Stimulated activated CD8-positive, alpha-beta memory T cell treated with anti-CD3 and anti-CD28 coated beads, Interleukin-7, amount 100 ng/mL, for 48 hours (primary cell): Measurements from ENCODE around the gene MFN1.

ENCODE experiments used
- DNase-seq, 2 donors: peaks; one replicate each; pipeline ENCODE4 v3.0.0-alpha.2; 2020; ENCODE audit warnings: low read depth in 1 of 2; ENCODE audit errors: extremely low read depth in 1 of 2

MFN1 gene

DNA sequence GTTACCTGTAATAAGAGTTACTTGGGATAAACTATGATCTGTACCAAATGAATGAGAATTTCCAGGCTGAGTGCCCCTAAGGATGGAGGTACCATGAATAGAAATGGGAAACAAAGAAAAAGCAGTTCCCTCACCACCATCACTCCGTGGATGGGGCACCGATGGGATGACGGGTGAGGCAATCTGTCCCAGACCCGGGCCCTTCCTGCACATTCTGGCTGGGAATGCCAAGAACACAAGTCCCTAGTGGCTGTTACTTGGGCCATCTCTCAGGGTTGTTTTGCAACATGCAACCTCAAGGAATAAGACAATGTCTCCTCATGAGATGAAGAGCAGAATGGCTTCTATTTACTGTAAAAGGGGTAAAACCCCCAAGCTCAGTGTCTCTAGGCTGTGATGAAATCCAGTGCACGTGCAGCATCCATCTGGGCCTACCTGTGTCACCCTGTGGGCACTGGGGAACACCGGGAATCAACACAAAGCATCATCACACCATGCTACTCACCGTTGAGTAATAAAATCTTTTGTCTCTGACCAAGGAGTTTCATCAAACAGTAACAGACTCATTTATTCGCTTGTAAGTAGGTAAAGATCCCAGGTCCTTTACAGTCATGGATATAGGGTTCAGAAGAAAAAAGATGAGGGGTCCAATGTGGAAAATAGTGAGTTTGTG is 81.5 kb downstream of the MFN1 start:
- no peak for DNase-seq

DNA sequence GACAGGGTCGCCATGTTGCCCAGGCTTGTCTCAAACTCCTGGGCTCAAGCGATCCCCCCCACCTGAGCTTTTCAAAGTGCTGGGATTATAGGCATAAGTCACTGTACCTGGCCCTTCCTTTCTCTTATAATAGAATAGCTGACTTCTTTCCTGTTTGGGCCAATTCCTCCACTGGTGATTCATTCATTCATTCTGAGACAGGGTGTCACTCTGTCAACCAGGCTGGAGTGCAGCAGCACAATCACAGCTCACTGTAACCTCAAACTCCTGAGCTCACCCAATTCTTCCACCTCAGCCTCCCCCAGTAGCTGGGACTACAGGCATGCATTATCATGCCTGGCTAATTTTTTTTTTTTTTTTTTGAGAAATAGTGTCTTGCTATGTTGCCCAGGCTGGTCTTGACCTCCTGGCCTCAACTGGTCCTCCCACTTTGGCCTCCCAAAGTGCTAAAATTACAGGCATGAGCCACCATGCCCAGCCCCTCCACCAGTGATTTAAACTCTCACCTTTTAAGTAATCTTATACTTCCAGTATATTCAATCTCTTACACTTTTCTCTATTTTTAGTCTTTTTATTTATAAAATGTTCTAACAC is 82.9 kb downstream of the MFN1 start:
- no peak for DNase-seq

DNA sequence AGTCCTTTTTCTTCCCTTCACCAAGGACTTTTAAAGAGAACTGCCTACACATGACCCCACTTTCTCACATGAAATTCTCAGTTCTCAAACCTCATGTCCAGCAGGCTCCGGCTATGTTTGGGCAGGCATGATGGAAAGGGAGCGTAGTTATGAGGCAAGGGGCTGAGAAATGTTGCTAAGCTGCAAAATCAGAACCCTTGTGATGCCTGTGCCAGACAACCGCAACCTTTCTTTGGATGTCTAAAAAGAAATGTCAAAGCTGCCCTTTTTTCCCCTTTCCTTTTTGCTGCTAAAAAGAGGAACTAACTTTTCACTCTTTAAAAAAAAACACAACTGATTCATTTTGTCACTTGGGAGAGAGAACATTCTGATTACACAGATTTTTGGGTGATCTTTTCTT is 84.5 kb downstream of the MFN1 start:
- no peak for DNase-seq

DNA sequence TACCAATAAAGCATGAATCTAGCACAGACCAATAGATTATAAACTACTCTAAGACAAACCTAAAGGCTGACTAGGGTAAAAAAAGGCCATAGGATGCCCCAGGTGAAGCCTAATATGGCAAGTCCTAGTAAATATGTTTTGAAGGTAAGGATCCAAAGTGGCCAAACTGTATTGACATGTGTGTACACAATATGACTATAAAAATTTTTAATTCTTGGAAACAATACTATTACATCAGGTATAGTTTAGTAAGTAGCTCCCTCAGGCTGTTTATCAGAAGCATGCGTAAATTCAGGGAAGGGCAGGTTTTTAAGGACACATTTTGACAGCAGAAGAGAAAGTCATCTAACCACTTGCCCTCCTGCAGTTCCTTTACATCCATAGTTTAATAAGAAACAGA is 84.9 kb downstream of the MFN1 start:
- no peak for DNase-seq

DNA sequence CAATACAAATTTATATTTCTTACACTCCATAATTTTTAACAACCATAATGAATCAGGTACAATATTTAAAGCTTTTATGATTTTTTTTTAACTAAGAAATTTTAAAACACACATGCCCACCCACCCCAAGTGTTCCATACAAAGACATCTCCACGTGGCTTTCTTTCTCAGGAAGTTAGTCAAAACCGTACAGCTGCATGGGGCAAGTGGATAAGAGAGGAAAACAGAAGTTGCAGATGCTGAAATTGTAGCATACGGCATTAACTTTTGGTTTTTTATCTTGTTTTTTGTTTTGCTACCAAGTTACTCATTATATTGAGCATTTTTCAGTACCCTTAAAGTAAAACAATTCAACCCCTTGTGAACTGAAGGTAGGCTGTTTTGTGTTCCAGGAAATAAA is 89.0 kb downstream of the MFN1 start:
- no peak for DNase-seq

DNA sequence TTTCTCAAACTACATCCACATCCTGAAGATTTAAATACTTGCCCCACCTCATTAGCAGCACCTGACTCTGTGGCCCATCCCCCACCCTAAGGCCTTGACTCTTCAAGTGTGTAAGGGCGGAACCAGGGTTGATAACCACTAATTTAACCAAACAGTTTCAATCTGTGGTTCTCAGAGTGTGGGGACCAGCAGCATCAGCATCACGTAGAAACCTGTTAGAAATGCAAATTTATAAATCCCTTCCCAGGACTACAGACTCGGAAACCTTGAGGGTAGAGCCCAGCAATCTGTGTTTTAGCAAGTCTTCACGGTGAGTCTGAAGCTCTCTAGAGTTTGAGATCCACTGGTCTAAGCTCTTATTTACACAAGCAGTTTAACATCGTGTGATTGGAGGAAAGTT is 91.3 kb downstream of the MFN1 start:
- no peak for DNase-seq
